Glutamatergic neuron (in vitro differentiated cells): ENCODE measurements around the gene HS6ST2. TPM values are rescaled to one million over a fixed set of nuclear protein-coding genes. Genes with fewer than 3 reads are reported as not detected.

Source experiments
- DNase-seq: peaks from one replicate; pipeline ENCODE4 v3.0.0; 2022
- H3K27ac Mint-ChIP-seq: one replicate; pipeline ENCODE4 v1.8.0; 2020; ENCODE audit warnings: mild to moderate bottlenecking, mixed read lengths, inconsistent platforms; ENCODE audit not compliant: unreplicated experiment
- H3K27me3 Mint-ChIP-seq: one replicate; pipeline ENCODE4 v1.8.0; 2020; ENCODE audit warnings: mild to moderate bottlenecking, moderate library complexity, mixed read lengths, inconsistent platforms; ENCODE audit not compliant: unreplicated experiment
- H3K36me3 Mint-ChIP-seq: one replicate; pipeline ENCODE4 v1.8.0; 2020; ENCODE audit warnings: mild to moderate bottlenecking, mixed read lengths, inconsistent platforms; ENCODE audit not compliant: unreplicated experiment
- H3K4me1 Mint-ChIP-seq: one replicate; pipeline ENCODE4 v1.8.0; 2020; ENCODE audit warnings: mild to moderate bottlenecking, low read depth, mixed read lengths, inconsistent platforms; ENCODE audit not compliant: unreplicated experiment
- H3K4me3 Mint-ChIP-seq: one replicate; pipeline ENCODE4 v1.8.0; 2020; ENCODE audit warnings: mild to moderate bottlenecking, mixed read lengths, inconsistent platforms; ENCODE audit not compliant: unreplicated experiment
- H3K9me3 Mint-ChIP-seq: one replicate; pipeline ENCODE4 v1.8.0; 2020; ENCODE audit warnings: mild to moderate bottlenecking, moderate library complexity, mixed read lengths, inconsistent platforms; ENCODE audit not compliant: unreplicated experiment
- CTCF ChIP-seq: fragments of 200-600 bp; sonication (generic); IDR thresholded peaks from one replicate; pipeline ENCODE4 v1.5.0; 2021; ENCODE audit not compliant: partially characterized antibody, unreplicated experiment
- total RNA-seq: library from RNA; stranded (reverse); fragmentation: NEBNext Ultra II Directional; extraction: Animal tissue kit (Norgen Biotek cat#: 25700); gene quantifications from one replicate; pipeline ENCODE4 v1.2.1, GENCODE V29; 2021; ENCODE audit not compliant: unreplicated experiment

HS6ST2 gene
- total RNA-seq, 1 donor from 2014 or later, result 2.9 TPM

GRCh38 chrX:132834741-132835140, 123.7 kb downstream of the HS6ST2 start:
- no peaks in the 10 kb centered on the region for H3K27me3 Mint-ChIP-seq
- peaks cover 1% of the 10 kb centered on the region for H3K4me1 Mint-ChIP-seq
- TF ChIP-seq CTCF, result no peak
- H3K9me3 Mint-ChIP-seq, result no peaks in the 10 kb centered on the region
- DNase-seq, result no peak
- H3K27ac Mint-ChIP-seq, result no peak overlapping the region
- no peak overlapping the region for H3K4me3 Mint-ChIP-seq
- H3K36me3 Mint-ChIP-seq, result no peaks in the 10 kb centered on the region

- H3K9me3 Mint-ChIP-seq, result no peaks in the 10 kb centered on the region
- no peaks in the 10 kb centered on the region for H3K36me3 Mint-ChIP-seq
- DNase-seq, result no peak
- no peak for TF ChIP-seq CTCF
- H3K4me3 Mint-ChIP-seq, result no peak overlapping the region
- H3K27ac Mint-ChIP-seq, result no peak overlapping the region
- H3K27me3 Mint-ChIP-seq, result no peaks in the 10 kb centered on the region
- peaks cover 1% of the 10 kb centered on the region for H3K4me1 Mint-ChIP-seq
These were observed 124.3 kb downstream of the HS6ST2 start for GRCh38 chrX:132834109-132834508.

GRCh38 chrX:132833373-132833772, 125.1 kb downstream of the HS6ST2 start:
- Mint-ChIP-seq H3K4me3 (no peak overlapping the region), H3K9me3 (no peaks in the 10 kb centered on the region), H3K27ac (no peak overlapping the region), H3K36me3 (no peaks in the 10 kb centered on the region), H3K27me3 (no peaks in the 10 kb centered on the region), H3K4me1 (peaks cover 1% of the 10 kb centered on the region)
- no peak for TF ChIP-seq CTCF
- no peak for DNase-seq

GRCh38 chrX:132831336-132831973, 127.0 kb downstream of the HS6ST2 start:
- Mint-ChIP-seq H3K27me3 (no peaks in the 10 kb centered on the region), H3K4me1 (peaks cover 1% of the 10 kb centered on the region), H3K27ac (no peak overlapping the region), H3K36me3 (no peaks in the 10 kb centered on the region), H3K4me3 (no peak overlapping the region), H3K9me3 (no peaks in the 10 kb centered on the region)
- DNase-seq, result no peak
- TF ChIP-seq CTCF, result no peak

- Mint-ChIP-seq H3K27me3 (no peaks in the 10 kb centered on the region), H3K9me3 (no peaks in the 10 kb centered on the region), H3K27ac (no peak overlapping the region), H3K4me3 (no peak overlapping the region), H3K36me3 (no peaks in the 10 kb centered on the region), H3K4me1 (no peaks in the 10 kb centered on the region)
- TF ChIP-seq CTCF, result no peak
- no peak for DNase-seq
These were observed 135.8 kb downstream of the HS6ST2 start for GRCh38 chrX:132822634-132823012.
